Tibial artery (tissue), 4 donors: ENCODE data around the gene PBX4.

Experiments
- DNase-seq, 2 donors: peaks; one replicate each; pipeline ENCODE4 v3.0.0-alpha.2; 2019
- H3K27ac ChIP-seq, 2 donors: fragments of 200-600 bp; sonication (generic) in 1 of 2; 1 replicate in 1 of 2; 2 replicates in 1 of 2; pipeline ENCODE4 v1.5.1; 2018 to 2019; ENCODE audit warnings: mild to moderate bottlenecking in 1 of 2
- H3K27me3 ChIP-seq, 2 donors: fragments of 200-600 bp; sonication (generic) in 1 of 2; one replicate each; pipeline versions ENCODE4 v1.5.1 to v1.6.0; 2016 to 2019
- H3K36me3 ChIP-seq, 3 donors: fragments of 200-600 bp; sonication (generic) in 2 of 3; one replicate each; pipeline ENCODE4 v1.5.1; 2016 to 2019; ENCODE audit warnings: mild to moderate bottlenecking in 2 of 3
- H3K4me1 ChIP-seq, 4 donors: fragments of 200-600 bp; sonication (generic) in 2 of 4; 1 replicate in 3 of 4; 2 replicates in 1 of 4; pipeline ENCODE4 v1.5.1; 2016 to 2019
- H3K4me3 ChIP-seq, 2 donors: fragments of 200-600 bp; sonication (generic) in 1 of 2; 1 replicate in 1 of 2; 2 replicates in 1 of 2; pipeline ENCODE4 v1.5.1; 2018 to 2019; ENCODE audit warnings: mild to moderate bottlenecking in 2 of 2
- H3K9me3 ChIP-seq, 3 donors: fragments of 200-600 bp; sonication (generic) in 1 of 3; one replicate each; pipeline ENCODE4 v1.5.1; 2016 to 2019
- CTCF ChIP-seq, 2 experiments: fragments of 200-600 bp in 1 of 2; fragments of 450-650 bp in 1 of 2; IDR thresholded peaks; one replicate each; pipeline ENCODE4 v1.5.1; 2017 to 2019; ENCODE audit warnings: antibody characterized with exemption in 2 of 2, mild to moderate bottlenecking in 1 of 2, moderate library complexity in 1 of 2
- intact Hi-C: fragments of 100-400 bp; cut with DNase I; formaldehyde crosslinking; loops from one replicate; pipeline ENCODE4 v1.15.0; 2023; ENCODE audit warnings: low total_unique reads

Gene PBX4

GRCh38 chr19:19544954-19545591 lies 73.4 kb downstream of the PBX4 start:
- no peaks in the 10 kb centered on the region for H3K9me3 ChIP-seq
- intact Hi-C loops: no loop called here
- H3K27ac ChIP-seq: no peak overlapping the region
- DNase-seq: no peak
- no peak overlapping the region for H3K4me3 ChIP-seq
- H3K4me1 ChIP-seq: peaks cover 0 to 19% (median 14%) of the 10 kb centered on the region in 4 donors
- TF ChIP-seq CTCF (IDR thresholded peaks at IDR 0.05): no peak
- H3K27me3 ChIP-seq: peaks cover 0 to 99% of the 10 kb centered on the region in 2 donors
- no peaks in the 10 kb centered on the region for H3K36me3 ChIP-seq

GRCh38 chr19:19544257-19544953 lies 74.1 kb downstream of the PBX4 start:
- no peaks in the 10 kb centered on the region for H3K36me3 ChIP-seq
- intact Hi-C loops: no loop called here
- H3K9me3 ChIP-seq: no peaks in the 10 kb centered on the region
- H3K4me1 ChIP-seq: peaks cover 0 to 22% (median 17%) of the 10 kb centered on the region in 4 donors
- no peak for DNase-seq
- no peak overlapping the region for H3K4me3 ChIP-seq
- H3K27me3 ChIP-seq: peaks cover 0 to 99% of the 10 kb centered on the region in 2 donors
- TF ChIP-seq CTCF (IDR thresholded peaks at IDR 0.05): no peak
- no peak overlapping the region for H3K27ac ChIP-seq

- Histone ChIP-seq H3K4me3 (no peak overlapping the region), H3K36me3 (no peaks in the 10 kb centered on the region), H3K9me3 (no peaks in the 10 kb centered on the region), H3K27me3 (peaks cover 0 to 96% of the 10 kb centered on the region in 2 donors), H3K4me1 (peaks cover 0 to 26% (median 19%) of the 10 kb centered on the region in 4 donors), H3K27ac (no peak overlapping the region)
- intact Hi-C loops: no loop called here
- DNase-seq: no peak
- no peak for TF ChIP-seq CTCF (IDR thresholded peaks at IDR 0.05)
Observed at GRCh38 chr19:19543640-19544039, 74.8 kb downstream of the PBX4 start.

- H3K4me1 ChIP-seq: peaks cover 0 to 32% (median 24%) of the 10 kb centered on the region in 4 donors
- no peaks in the 10 kb centered on the region for H3K9me3 ChIP-seq
- DNase-seq: no peak
- H3K36me3 ChIP-seq: no peaks in the 10 kb centered on the region
- no peak for TF ChIP-seq CTCF (IDR thresholded peaks at IDR 0.05)
- no peak overlapping the region for H3K27ac ChIP-seq
- H3K4me3 ChIP-seq: no peak overlapping the region
- intact Hi-C loops: no loop called here
- peaks cover 0 to 96% of the 10 kb centered on the region in 2 donors for H3K27me3 ChIP-seq
Observed at GRCh38 chr19:19543101-19543500, 75.4 kb downstream of the PBX4 start.

GRCh38 chr19:19542507-19542906 lies 76.0 kb downstream of the PBX4 start:
- intact Hi-C loops: no loop called here
- H3K36me3 ChIP-seq: no peaks in the 10 kb centered on the region
- H3K27ac ChIP-seq: no peak overlapping the region
- H3K9me3 ChIP-seq: no peaks in the 10 kb centered on the region
- peaks cover 0 to 38% (median 28%) of the 10 kb centered on the region in 4 donors for H3K4me1 ChIP-seq
- DNase-seq: no peak
- TF ChIP-seq CTCF (IDR thresholded peaks at IDR 0.05): no peak
- no peak overlapping the region for H3K4me3 ChIP-seq
- peaks cover 0 to 94% of the 10 kb centered on the region in 2 donors for H3K27me3 ChIP-seq
